ENCODE measurements around the gene CRYZL1. TPM values are rescaled to one million over a fixed set of nuclear protein-coding genes. Genes with fewer than 3 reads are reported as not detected.
"Not testable (repeated sequence)": the region's sequence is repeated elsewhere in the genome, so short reads cannot be mapped to it uniquely, and the experiment has no call there.

The CRYZL1 gene
- polyA plus RNA-seq, 1 donor (not counting 4 experiments of a cell fraction or from before 2014, with no cell fraction given): 48.9 TPM

DNA sequence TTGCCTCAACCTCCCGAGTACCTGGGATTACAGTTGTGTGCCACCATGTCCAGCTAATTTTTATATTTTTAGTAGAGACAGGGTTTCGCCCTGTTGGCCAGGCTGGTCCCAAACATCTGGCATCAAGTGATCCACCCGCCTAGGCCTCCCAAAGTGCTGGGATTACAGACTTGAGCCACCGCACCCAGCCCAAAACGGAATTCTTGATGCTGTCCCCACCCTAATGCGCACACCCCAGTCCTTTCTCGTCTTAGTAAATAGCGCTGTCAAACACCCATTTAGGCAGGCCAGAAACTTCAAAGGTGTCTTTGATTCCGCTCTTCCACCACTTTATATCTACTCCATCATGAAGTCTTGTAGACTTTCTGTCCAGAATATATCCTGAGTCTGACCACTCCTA lies 35.9 kb upstream of the CRYZL1 start:
- H3K4me3 ChIP-seq (ENCODE audit: control insufficient read depth in 2 of 3, extremely low read depth in 1 of 3, insufficient read depth in 2 of 3, low read depth in 1 of 3, low read length in 3 of 3): no peak overlapping the region
- peaks cover 77% of the 10 kb centered on the region for H3K79me2 ChIP-seq (ENCODE audit: control insufficient read depth, insufficient read depth, low read length)
- H4K20me1 ChIP-seq (ENCODE audit: control insufficient read depth, extremely low read depth, insufficient read depth, low read length): no peaks in the 10 kb centered on the region
- dilution Hi-C loops (cut with MboI; ENCODE audit: extremely low pct_ligation_motif_present, low sequenced_read_pairs): no loop called here
- H3K27ac ChIP-seq (ENCODE audit: control insufficient read depth, insufficient read depth, low read length): no peak overlapping the region
- no peaks in the 10 kb centered on the region for H3K9me1 ChIP-seq (ENCODE audit: control insufficient read depth, extremely low read depth, insufficient read depth, low read length)
- H3K9ac ChIP-seq (ENCODE audit: control insufficient read depth, extremely low read depth, insufficient read depth, low read length): no peak overlapping the region
- H3K4me2 ChIP-seq (ENCODE audit: control insufficient read depth, extremely low read depth, insufficient read depth, low read depth, low read length): no peak overlapping the region
- no peak overlapping the region for H2AFZ ChIP-seq (ENCODE audit: control insufficient read depth, low read length)
- DNase-seq (ENCODE audit: low read depth, low spot score) (no peak), FAIRE-seq (no peak)
- no peak for TF ChIP-seq CTCF (optimal IDR thresholded peaks at IDR 0.05 in 1 of 3, IDR thresholded peaks at IDR 0.05 in 1 of 3, conservative IDR thresholded peaks at IDR 0.05 in 1 of 3; ENCODE audit: extremely low read depth in 1 of 3, insufficient read depth in 2 of 3, low read length in 3 of 3)
- TF ChIP-seq EZH2 (IDR thresholded peaks at IDR 0.05; ENCODE audit: low read length): no peak
- H3K36me3 ChIP-seq (ENCODE audit: control insufficient read depth in 2 of 2, extremely low read depth in 1 of 2, insufficient read depth in 2 of 2, low read length in 2 of 2): no peaks in the 10 kb centered on the region
- no peaks in the 10 kb centered on the region for H3K27me3 ChIP-seq (ENCODE audit: control insufficient read depth, extremely low read depth, insufficient read depth, low read length)
- H3K4me1 ChIP-seq (ENCODE audit: control insufficient read depth, extremely low read depth, insufficient read depth, low read length): peaks cover 12% of the 10 kb centered on the region
- no peaks in the 10 kb centered on the region for H3K9me3 ChIP-seq (ENCODE audit: control insufficient read depth, low read depth, low read length)

GRCh38 chr21:33676666-33677065 lies 35.1 kb upstream of the CRYZL1 start:
- H3K27ac ChIP-seq (ENCODE audit: control insufficient read depth, insufficient read depth, low read length); H3K9me3 ChIP-seq (ENCODE audit: control insufficient read depth, low read depth, low read length); H3K9ac ChIP-seq (ENCODE audit: control insufficient read depth, extremely low read depth, insufficient read depth, low read length); H3K4me3 ChIP-seq (ENCODE audit: control insufficient read depth in 2 of 3, extremely low read depth in 1 of 3, insufficient read depth in 2 of 3, low read depth in 1 of 3, low read length in 3 of 3); H3K27me3 ChIP-seq (ENCODE audit: control insufficient read depth, extremely low read depth, insufficient read depth, low read length); dilution Hi-C loops (cut with MboI; ENCODE audit: extremely low pct_ligation_motif_present, low sequenced_read_pairs); H3K4me2 ChIP-seq (ENCODE audit: control insufficient read depth, extremely low read depth, insufficient read depth, low read depth, low read length); H3K36me3 ChIP-seq (ENCODE audit: control insufficient read depth in 2 of 2, extremely low read depth in 1 of 2, insufficient read depth in 2 of 2, low read length in 2 of 2); H2AFZ ChIP-seq (ENCODE audit: control insufficient read depth, low read length); H3K9me1 ChIP-seq (ENCODE audit: control insufficient read depth, extremely low read depth, insufficient read depth, low read length); FAIRE-seq; H4K20me1 ChIP-seq (ENCODE audit: control insufficient read depth, extremely low read depth, insufficient read depth, low read length); DNase-seq (ENCODE audit: low read depth, low spot score): not testable (repeated sequence)
- peaks cover 78% of the 10 kb centered on the region for H3K79me2 ChIP-seq (ENCODE audit: control insufficient read depth, insufficient read depth, low read length)
- peaks cover 11% of the 10 kb centered on the region for H3K4me1 ChIP-seq (ENCODE audit: control insufficient read depth, extremely low read depth, insufficient read depth, low read length)

DNA sequence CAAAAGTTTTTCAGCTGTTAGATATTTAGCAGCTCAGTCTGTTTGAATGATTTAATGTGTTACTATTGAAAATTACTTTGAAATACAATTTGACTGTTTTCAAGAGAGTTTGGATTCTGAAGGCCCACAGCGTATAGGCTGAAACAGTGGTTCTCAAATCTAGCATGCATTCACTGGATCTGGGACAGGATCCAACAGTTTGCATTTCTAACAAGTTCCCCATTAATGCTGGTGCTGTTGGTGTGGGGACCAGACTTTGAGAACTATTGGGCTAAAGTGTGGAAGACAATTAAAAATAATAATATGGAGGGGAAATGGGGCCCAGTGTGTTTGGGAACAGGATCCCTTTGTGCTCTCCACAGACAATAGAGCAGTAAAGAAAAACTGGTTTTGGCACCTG lies 32.7 kb upstream of the CRYZL1 start:
- Histone ChIP-seq H3K9me3 (ENCODE audit: control insufficient read depth, low read depth, low read length) (no peaks in the 10 kb centered on the region), H3K36me3 (ENCODE audit: control insufficient read depth in 2 of 2, extremely low read depth in 1 of 2, insufficient read depth in 2 of 2, low read length in 2 of 2) (no peaks in the 10 kb centered on the region), H3K27me3 (ENCODE audit: control insufficient read depth, extremely low read depth, insufficient read depth, low read length) (no peaks in the 10 kb centered on the region), H3K9me1 (ENCODE audit: control insufficient read depth, extremely low read depth, insufficient read depth, low read length) (no peaks in the 10 kb centered on the region), H2AFZ (ENCODE audit: control insufficient read depth, low read length) (no peak overlapping the region), H3K27ac (ENCODE audit: control insufficient read depth, insufficient read depth, low read length) (no peak overlapping the region), H3K4me2 (ENCODE audit: control insufficient read depth, extremely low read depth, insufficient read depth, low read depth, low read length) (no peak overlapping the region), H3K9ac (ENCODE audit: control insufficient read depth, extremely low read depth, insufficient read depth, low read length) (no peak overlapping the region), H3K4me3 (ENCODE audit: control insufficient read depth in 2 of 3, extremely low read depth in 1 of 3, insufficient read depth in 2 of 3, low read depth in 1 of 3, low read length in 3 of 3) (no peak overlapping the region), H4K20me1 (ENCODE audit: control insufficient read depth, extremely low read depth, insufficient read depth, low read length) (no peaks in the 10 kb centered on the region), H3K4me1 (ENCODE audit: control insufficient read depth, extremely low read depth, insufficient read depth, low read length) (peaks cover 10% of the 10 kb centered on the region), H3K79me2 (ENCODE audit: control insufficient read depth, insufficient read depth, low read length) (peaks cover 79% of the 10 kb centered on the region)
- TF ChIP-seq EZH2 (IDR thresholded peaks at IDR 0.05; ENCODE audit: low read length) (no peak), CTCF (optimal IDR thresholded peaks at IDR 0.05 in 1 of 3, IDR thresholded peaks at IDR 0.05 in 1 of 3, conservative IDR thresholded peaks at IDR 0.05 in 1 of 3; ENCODE audit: extremely low read depth in 1 of 3, insufficient read depth in 2 of 3, low read length in 3 of 3) (no peak)
- DNase-seq (ENCODE audit: low read depth, low spot score) (no peak), FAIRE-seq (no peak)
- dilution Hi-C loops (cut with MboI; ENCODE audit: extremely low pct_ligation_motif_present, low sequenced_read_pairs): no loop called here
